Breast epithelium (tissue), 3 donors: ENCODE measurements around the gene TMEM178A.

Experiments
- POLR2A ChIP-seq: fragments of 450-650 bp; IDR thresholded peaks from one replicate; pipeline ENCODE4 v1.6.1; 2016; ENCODE audit warnings: antibody characterized with exemption, mild to moderate bottlenecking, moderate library complexity
- POLR2AphosphoS5 ChIP-seq, 3 donors: sonication (generic); formaldehyde crosslinking; IDR thresholded peaks; one replicate each; pipeline ENCODE4 v1.6.1; 2017; ENCODE audit warnings: antibody characterized with exemption in 3 of 3
- TF ChIP-seq, protein P1 (sequence below), 3 donors: fragments of 450-650 bp; IDR thresholded peaks; one replicate each; pipeline ENCODE4 v1.5.1; 2016 to 2017; ENCODE audit warnings: antibody characterized with exemption in 3 of 3, mild to moderate bottlenecking in 3 of 3, moderate library complexity in 3 of 3

DNA sequence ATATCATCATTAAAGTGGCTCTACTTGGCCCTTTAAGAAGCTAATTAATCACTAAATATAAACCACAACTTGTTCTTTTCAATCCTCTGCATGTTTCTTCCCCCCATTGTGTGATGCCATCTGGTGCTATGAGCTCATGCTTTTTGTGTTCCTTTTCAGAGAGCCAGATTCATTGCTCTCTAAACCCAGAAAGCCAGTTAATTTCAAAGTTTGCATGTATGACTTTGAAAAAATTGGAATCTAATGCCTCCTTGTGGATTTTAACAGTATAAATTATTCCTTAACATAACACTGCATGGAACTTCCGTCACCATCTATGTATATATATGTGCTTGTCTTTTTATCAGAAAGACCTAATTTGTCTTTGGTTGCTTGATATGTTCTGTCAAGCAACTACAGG is 31.1 kb downstream of the TMEM178A start:
- TF ChIP-seq POLR2A, result no peak
- TF ChIP-seq, protein P1, sequence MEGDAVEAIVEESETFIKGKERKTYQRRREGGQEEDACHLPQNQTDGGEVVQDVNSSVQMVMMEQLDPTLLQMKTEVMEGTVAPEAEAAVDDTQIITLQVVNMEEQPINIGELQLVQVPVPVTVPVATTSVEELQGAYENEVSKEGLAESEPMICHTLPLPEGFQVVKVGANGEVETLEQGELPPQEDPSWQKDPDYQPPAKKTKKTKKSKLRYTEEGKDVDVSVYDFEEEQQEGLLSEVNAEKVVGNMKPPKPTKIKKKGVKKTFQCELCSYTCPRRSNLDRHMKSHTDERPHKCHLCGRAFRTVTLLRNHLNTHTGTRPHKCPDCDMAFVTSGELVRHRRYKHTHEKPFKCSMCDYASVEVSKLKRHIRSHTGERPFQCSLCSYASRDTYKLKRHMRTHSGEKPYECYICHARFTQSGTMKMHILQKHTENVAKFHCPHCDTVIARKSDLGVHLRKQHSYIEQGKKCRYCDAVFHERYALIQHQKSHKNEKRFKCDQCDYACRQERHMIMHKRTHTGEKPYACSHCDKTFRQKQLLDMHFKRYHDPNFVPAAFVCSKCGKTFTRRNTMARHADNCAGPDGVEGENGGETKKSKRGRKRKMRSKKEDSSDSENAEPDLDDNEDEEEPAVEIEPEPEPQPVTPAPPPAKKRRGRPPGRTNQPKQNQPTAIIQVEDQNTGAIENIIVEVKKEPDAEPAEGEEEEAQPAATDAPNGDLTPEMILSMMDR (IDR thresholded peaks at IDR 0.05), result no peak
- no peak for TF ChIP-seq POLR2AphosphoS5 (IDR thresholded peaks at IDR 0.05)
